ENCODE measurements around the gene DEAF1. TPM values are rescaled to one million over a fixed set of nuclear protein-coding genes. Genes with fewer than 3 reads are reported as not detected.
"Not testable (repeated sequence)": the region's sequence is repeated elsewhere in the genome, so short reads cannot be mapped to it uniquely, and the experiment has no call there.

Gene DEAF1
- total and polyA plus RNA-seq, 3 experiments from 2014 or later, result 36.3 to 54.6 (median 52.1) TPM

DNA sequence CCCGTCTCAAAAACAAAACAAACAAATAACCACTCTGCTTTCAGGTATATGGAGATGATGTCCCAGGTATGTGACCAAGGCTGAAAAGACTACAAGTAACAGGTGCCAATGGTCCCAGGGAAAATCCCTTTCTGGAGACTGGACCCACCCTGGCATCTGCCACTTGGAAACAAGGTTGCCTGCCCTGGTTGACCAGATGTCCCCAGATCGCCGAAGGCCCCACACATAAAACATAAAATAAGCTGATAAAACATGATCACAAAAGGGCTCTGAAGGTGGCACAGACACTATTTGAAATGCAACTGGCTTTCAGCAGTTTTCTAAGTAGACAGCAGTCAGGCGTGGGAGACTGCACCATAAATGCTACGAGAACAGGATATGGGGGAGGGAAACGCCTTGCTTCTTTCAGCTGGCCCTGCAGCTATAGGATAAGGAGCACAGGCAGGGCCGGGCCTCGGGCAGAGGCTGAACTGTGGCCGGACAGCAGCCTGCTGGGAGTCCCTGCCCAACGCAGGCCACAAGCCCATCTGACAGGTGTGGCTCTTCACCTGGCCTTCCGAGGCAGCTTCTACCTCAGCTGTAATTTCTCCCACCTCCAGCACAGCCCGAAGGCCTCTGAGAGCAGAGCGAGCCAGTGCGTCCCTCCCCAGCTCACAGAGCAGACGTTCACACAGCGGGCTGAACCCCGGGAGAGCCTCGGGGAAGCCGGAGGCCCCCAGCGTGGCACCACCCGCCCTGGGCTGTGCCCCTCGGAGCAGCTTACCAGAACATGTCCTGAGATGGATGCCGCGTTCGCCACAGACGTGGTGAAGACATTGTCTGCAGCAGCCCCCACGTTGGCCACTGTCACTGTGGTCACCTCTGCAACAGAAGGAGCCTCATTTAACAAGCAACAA lies 4.0 kb downstream of the DEAF1 start:
- H3K27me3 Mint-ChIP-seq, result no peaks in the 10 kb centered on the region
- H3K27me3 ChIP-seq (ENCODE audit: insufficient read depth, low read length, poor library complexity, severe bottlenecking), result no peaks in the 10 kb centered on the region
- peaks cover 40% of the 10 kb centered on the region for H3K4me1 ChIP-seq (ENCODE audit: insufficient read depth, low read length)
- peak in 1 of 5 donors; percentile 60 for DNase-seq
- H3K36me3 Mint-ChIP-seq, result peaks cover 0 to 53% (median 3%) of the 10 kb centered on the region in 3 donors
- ChIA-PET POLR2A (no interaction called here), CTCF (interaction anchor here (1.0 kb wide), 1 partner anchor 32 kb away, joined by 3 read pairs; no protein-coding TSS in a partner anchor)
- peak overlapping the region in 5 of 8 donors; percentile 33 to 70 (median 48) for H3K27ac Mint-ChIP-seq
- H3K9me3 ChIP-seq (ENCODE audit: low read length), result no peaks in the 10 kb centered on the region
- H3K27ac ChIP-seq (ENCODE audit: low read depth, low read length), result peak overlapping the region; percentile 18
- H3K9me3 Mint-ChIP-seq, result no peaks in the 10 kb centered on the region
- H3K4me3 ChIP-seq (ENCODE audit: low read length), result peak overlapping the region; percentile 34
- peak overlapping the region in 4 of 7 donors; percentile 6 to 31 (median 22) for H3K4me3 Mint-ChIP-seq
- peaks cover 18 to 30% (median 20%) of the 10 kb centered on the region in 3 donors for H3K4me1 Mint-ChIP-seq
- peaks cover 11% of the 10 kb centered on the region for H3K36me3 ChIP-seq (ENCODE audit: insufficient read depth, low read length)

DNA sequence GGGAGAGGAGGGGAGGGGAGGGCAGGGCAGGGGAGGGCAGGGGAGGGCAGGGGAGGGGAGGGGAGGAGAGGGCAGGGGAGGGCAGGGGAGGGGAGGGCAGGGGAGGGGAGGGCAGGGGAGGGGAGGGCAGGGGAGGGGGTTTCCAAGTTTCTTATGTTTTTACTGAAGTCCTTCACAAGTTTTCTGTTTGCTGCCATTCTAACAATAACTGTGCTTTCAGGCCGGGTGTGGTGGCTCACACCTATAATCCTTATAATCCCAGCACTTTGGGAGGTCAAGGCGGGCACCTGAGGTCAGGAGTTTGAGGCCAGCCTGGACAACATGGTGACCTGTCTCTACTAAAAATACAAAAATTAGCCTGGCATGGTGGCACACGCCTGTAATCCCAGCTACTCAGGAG lies 4.8 kb downstream of the DEAF1 start:
- H3K9me3 Mint-ChIP-seq; H3K27me3 Mint-ChIP-seq; H3K4me3 Mint-ChIP-seq; POLR2A ChIA-PET; H3K27me3 ChIP-seq (ENCODE audit: insufficient read depth, low read length, poor library complexity, severe bottlenecking); H3K27ac ChIP-seq (ENCODE audit: low read depth, low read length); DNase-seq; H3K4me3 ChIP-seq (ENCODE audit: low read length); H3K9me3 ChIP-seq (ENCODE audit: low read length): not testable (repeated sequence)
- H3K36me3 ChIP-seq (ENCODE audit: insufficient read depth, low read length), result peaks cover 11% of the 10 kb centered on the region
- Mint-ChIP-seq H3K36me3 (peaks cover 0 to 52% (median 3%) of the 10 kb centered on the region in 3 donors), H3K27ac (peak overlapping the region in 1 of 8 donors; percentile 55), H3K4me1 (peaks cover 18 to 30% (median 20%) of the 10 kb centered on the region in 3 donors)
- CTCF ChIA-PET, result interaction anchor here (1.0 kb wide), 1 partner anchor 33 kb away, joined by 3 read pairs; no protein-coding TSS in a partner anchor
- H3K4me1 ChIP-seq (ENCODE audit: insufficient read depth, low read length), result peaks cover 40% of the 10 kb centered on the region

DNA sequence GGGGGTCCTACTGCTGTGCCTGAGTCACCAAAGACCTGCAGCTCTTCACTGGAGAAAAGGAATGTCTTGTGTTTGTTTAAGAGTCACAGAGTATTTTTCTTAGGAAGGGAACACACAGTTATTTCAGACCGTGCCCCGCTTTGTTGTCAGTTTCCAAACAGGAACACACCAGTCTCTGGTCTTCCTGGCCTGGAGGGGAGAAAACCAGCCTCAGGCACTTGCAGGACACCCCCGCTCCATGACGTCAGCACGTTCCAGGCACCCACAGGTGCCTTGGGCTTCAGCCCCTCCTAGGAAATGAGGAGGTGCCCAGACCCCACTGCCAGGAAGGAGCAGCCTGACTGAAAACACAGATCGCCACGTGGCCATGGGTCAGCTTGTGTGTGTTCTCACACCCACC lies 5.4 kb downstream of the DEAF1 start:
- no peak overlapping the region for H3K27ac Mint-ChIP-seq
- CTCF ChIA-PET, result no interaction called here
- peaks cover 2 to 54% (median 4%) of the 10 kb centered on the region in 3 donors for H3K36me3 Mint-ChIP-seq

DNA sequence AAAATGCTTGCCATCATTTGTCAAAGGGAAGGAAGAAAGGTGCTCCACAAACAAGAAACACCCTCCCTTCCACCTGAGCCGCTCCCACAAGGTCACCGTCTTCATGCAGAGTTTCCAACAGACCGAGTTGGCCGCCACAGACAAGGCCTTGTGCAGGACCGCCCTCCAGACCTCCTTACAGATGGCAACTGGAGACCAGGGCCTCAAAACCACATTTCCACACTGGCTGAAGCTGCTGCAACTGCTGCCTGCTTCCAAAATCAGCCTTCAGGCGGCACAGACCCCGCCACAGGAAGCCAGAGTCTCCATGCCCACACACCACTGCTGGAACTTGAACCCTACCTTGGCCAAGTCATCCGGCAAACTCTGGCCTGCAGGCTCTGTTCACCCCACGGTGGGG lies 6.3 kb downstream of the DEAF1 start:
- H3K4me1 Mint-ChIP-seq, result peaks cover 18 to 28% (median 19%) of the 10 kb centered on the region in 3 donors
- DNase-seq, result no peak
- Histone ChIP-seq H3K4me3 (ENCODE audit: low read length) (no peak overlapping the region), H3K4me1 (ENCODE audit: insufficient read depth, low read length) (peaks cover 33% of the 10 kb centered on the region), H3K27ac (ENCODE audit: low read depth, low read length) (no peak overlapping the region), H3K36me3 (ENCODE audit: insufficient read depth, low read length) (peaks cover 20% of the 10 kb centered on the region), H3K27me3 (ENCODE audit: insufficient read depth, low read length, poor library complexity, severe bottlenecking) (no peaks in the 10 kb centered on the region), H3K9me3 (ENCODE audit: low read length) (no peaks in the 10 kb centered on the region)
- peaks cover 10 to 63% (median 11%) of the 10 kb centered on the region in 3 donors for H3K36me3 Mint-ChIP-seq
- H3K27ac Mint-ChIP-seq, result peak overlapping the region in 2 of 8 donors; percentile 57 to 60
- ChIA-PET CTCF (no interaction called here), POLR2A (no interaction called here)
- H3K27me3 Mint-ChIP-seq, result no peaks in the 10 kb centered on the region
- no peaks in the 10 kb centered on the region for H3K9me3 Mint-ChIP-seq
- H3K4me3 Mint-ChIP-seq, result no peak overlapping the region

More for the DNA sequence above, 5.4 kb downstream of the DEAF1 start:
- Mint-ChIP-seq H3K27me3 (no peaks in the 10 kb centered on the region), H3K4me3 (no peak overlapping the region), H3K9me3 (no peaks in the 10 kb centered on the region), H3K4me1 (peaks cover 18 to 30% (median 20%) of the 10 kb centered on the region in 3 donors)
- DNase-seq, result no peak
- no peak overlapping the region for H3K4me3 ChIP-seq (ENCODE audit: low read length)
- no peaks in the 10 kb centered on the region for H3K9me3 ChIP-seq (ENCODE audit: low read length)
- no peaks in the 10 kb centered on the region for H3K27me3 ChIP-seq (ENCODE audit: insufficient read depth, low read length, poor library complexity, severe bottlenecking)
- peaks cover 40% of the 10 kb centered on the region for H3K4me1 ChIP-seq (ENCODE audit: insufficient read depth, low read length)
- POLR2A ChIA-PET, result no interaction called here
- peaks cover 13% of the 10 kb centered on the region for H3K36me3 ChIP-seq (ENCODE audit: insufficient read depth, low read length)
- no peak overlapping the region for H3K27ac ChIP-seq (ENCODE audit: low read depth, low read length)

DNA sequence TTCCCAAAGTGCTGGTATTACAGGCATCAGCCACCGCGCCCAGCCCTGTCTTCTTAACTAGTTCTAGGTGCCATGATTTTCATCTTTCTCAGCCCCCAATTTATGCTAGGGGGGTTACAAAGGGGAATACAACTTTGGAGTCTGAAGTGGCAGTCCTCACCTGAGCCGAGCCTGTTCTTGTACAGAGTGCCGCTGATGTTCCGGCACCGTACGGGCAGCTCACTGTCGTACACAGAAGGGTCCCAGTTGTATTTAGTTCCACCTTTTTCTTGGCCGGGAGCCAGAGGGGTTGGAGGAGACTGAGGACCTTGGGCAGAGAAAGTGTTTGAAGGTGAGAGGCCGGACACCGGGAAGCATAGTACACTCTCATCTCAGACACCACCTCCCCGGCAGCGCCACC lies 7.3 kb downstream of the DEAF1 start:
- Histone ChIP-seq H3K27ac (ENCODE audit: low read depth, low read length) (no peak overlapping the region), H3K36me3 (ENCODE audit: insufficient read depth, low read length) (peaks cover 28% of the 10 kb centered on the region), H3K4me1 (ENCODE audit: insufficient read depth, low read length) (peaks cover 24% of the 10 kb centered on the region), H3K27me3 (ENCODE audit: insufficient read depth, low read length, poor library complexity, severe bottlenecking) (no peaks in the 10 kb centered on the region), H3K4me3 (ENCODE audit: low read length) (no peak overlapping the region), H3K9me3 (ENCODE audit: low read length) (no peaks in the 10 kb centered on the region)
- Mint-ChIP-seq H3K36me3 (peaks cover 17 to 70% (median 20%) of the 10 kb centered on the region in 3 donors), H3K4me3 (no peak overlapping the region), H3K27ac (no peak overlapping the region), H3K27me3 (no peaks in the 10 kb centered on the region), H3K4me1 (peaks cover 11 to 18% (median 11%) of the 10 kb centered on the region in 3 donors), H3K9me3 (no peaks in the 10 kb centered on the region)
- ChIA-PET POLR2A (no interaction called here), CTCF (interaction anchor here (1.3 kb wide), 1 partner anchor 35 kb away, joined by 3 read pairs; no protein-coding TSS in a partner anchor)
- DNase-seq, result no peak

DNA sequence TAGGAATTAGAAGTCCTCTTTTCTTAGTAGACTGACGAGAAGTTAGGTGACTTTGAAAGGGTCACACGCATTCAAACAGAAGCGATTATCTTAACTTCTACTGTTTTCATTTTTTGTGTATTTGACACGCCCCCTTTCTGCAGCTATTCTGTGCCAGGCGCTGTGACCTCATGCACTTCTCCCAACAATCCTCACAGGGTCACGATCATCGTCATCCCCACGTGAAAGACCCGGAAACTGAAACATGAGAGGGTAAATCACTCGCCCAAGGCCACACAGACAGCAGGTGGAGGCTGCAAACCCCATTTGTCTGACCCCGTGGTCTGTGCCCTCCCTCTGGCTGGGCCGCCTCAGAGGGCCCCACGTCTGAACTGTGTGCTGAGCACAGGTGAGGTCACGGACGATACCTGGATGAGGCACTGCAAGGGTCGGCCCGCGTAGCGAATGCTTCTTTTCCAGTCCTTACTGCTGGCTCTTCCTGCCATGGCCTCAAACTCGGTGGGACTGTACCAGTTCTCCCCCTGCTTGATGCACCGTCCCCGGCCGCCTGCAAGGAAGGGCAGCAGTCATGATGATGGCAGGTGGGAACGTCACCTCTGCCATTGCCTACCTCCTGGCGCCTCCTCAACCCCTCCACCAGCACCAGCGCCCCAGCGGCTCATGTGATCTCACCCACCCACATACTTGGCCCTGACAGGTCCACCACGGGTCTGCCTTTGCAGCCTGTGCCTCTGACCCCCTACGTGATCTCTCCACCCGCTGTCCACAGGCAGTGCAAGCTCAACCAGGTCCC lies 8.4 kb downstream of the DEAF1 start:
- Mint-ChIP-seq H3K4me3 (no peak overlapping the region), H3K27ac (no peak overlapping the region), H3K36me3 (peaks cover 17 to 75% (median 21%) of the 10 kb centered on the region in 3 donors), H3K4me1 (peaks cover 5 to 9% (median 9%) of the 10 kb centered on the region in 3 donors), H3K9me3 (no peaks in the 10 kb centered on the region), H3K27me3 (no peaks in the 10 kb centered on the region)
- CTCF ChIA-PET, result interaction anchor here (1.3 kb wide), 1 partner anchor 37 kb away, joined by 3 read pairs; no protein-coding TSS in a partner anchor
- DNase-seq, result no peak
- peaks cover 35% of the 10 kb centered on the region for H3K36me3 ChIP-seq (ENCODE audit: insufficient read depth, low read length)
- POLR2A ChIA-PET, result no interaction called here
- H3K4me1 ChIP-seq (ENCODE audit: insufficient read depth, low read length), result peaks cover 13% of the 10 kb centered on the region
- no peaks in the 10 kb centered on the region for H3K9me3 ChIP-seq (ENCODE audit: low read length)
- no peaks in the 10 kb centered on the region for H3K27me3 ChIP-seq (ENCODE audit: insufficient read depth, low read length, poor library complexity, severe bottlenecking)
- H3K4me3 ChIP-seq (ENCODE audit: low read length), result no peak overlapping the region
- H3K27ac ChIP-seq (ENCODE audit: low read depth, low read length), result no peak overlapping the region

DNA sequence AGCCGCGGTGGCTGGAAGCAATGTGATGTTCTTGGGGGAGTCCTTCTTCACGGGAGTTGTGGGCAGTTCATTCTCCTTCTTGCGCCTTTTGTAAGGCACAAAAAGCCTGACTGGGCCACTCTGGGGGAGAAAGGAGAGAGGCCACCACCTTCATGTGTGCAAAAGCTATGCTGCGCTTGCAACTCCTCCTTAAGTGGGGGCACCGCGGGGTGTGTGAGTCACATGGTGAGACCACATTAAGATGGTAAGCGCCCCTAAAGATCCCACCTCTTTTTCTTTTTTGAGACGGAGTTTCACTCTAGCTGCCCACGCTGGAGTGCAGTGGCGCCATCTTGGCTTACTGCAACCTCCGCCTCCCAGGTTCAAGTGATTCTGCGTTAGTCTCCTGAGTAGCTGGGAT lies 14.1 kb downstream of the DEAF1 start:
- Mint-ChIP-seq H3K27ac (peak overlapping the region in 1 of 8 donors; percentile 72), H3K36me3 (peaks cover 14 to 76% (median 22%) of the 10 kb centered on the region in 3 donors), H3K4me3 (no peak overlapping the region), H3K9me3 (no peaks in the 10 kb centered on the region), H3K27me3 (no peaks in the 10 kb centered on the region), H3K4me1 (peaks cover 0 to 13% (median 0%) of the 10 kb centered on the region in 3 donors)
- CTCF ChIA-PET, result no interaction called here
- peak in 1 of 5 donors; percentile 35 for DNase-seq
- POLR2A ChIA-PET, result no interaction called here
- H3K27me3 ChIP-seq (ENCODE audit: insufficient read depth, low read length, poor library complexity, severe bottlenecking), result no peaks in the 10 kb centered on the region
- H3K4me3 ChIP-seq (ENCODE audit: low read length), result no peak overlapping the region
- H3K27ac ChIP-seq (ENCODE audit: low read depth, low read length), result no peak overlapping the region
- H3K36me3 ChIP-seq (ENCODE audit: insufficient read depth, low read length), result peaks cover 29% of the 10 kb centered on the region
- no peaks in the 10 kb centered on the region for H3K4me1 ChIP-seq (ENCODE audit: insufficient read depth, low read length)
- H3K9me3 ChIP-seq (ENCODE audit: low read length), result no peaks in the 10 kb centered on the region
